Tibial nerve (tissue), 4 donors: ENCODE measurements around the gene GRK1. TPM values are rescaled to one million over a fixed set of nuclear protein-coding genes. Genes with fewer than 3 reads are reported as not detected.

ENCODE experiments used
- DNase-seq, 2 donors: peaks; one replicate each; pipeline ENCODE4 v3.0.0-alpha.2; 2019; ENCODE audit warnings: low spot score in 2 of 2
- H3K27ac ChIP-seq, 4 donors: fragments of 200-600 bp; sonication (generic) in 3 of 4; one replicate each; pipeline ENCODE4 v1.5.1; 2017 to 2019; ENCODE audit warnings: mild to moderate bottlenecking in 1 of 4
- H3K27me3 ChIP-seq, 2 donors: fragments of 200-600 bp; sonication (generic) in 1 of 2; one replicate each; pipeline versions ENCODE4 v1.5.1 to v1.6.0; 2017 to 2019
- H3K36me3 ChIP-seq, 3 donors: fragments of 200-600 bp; sonication (generic); one replicate each; pipeline ENCODE4 v1.5.1; 2018 to 2019
- H3K4me1 ChIP-seq, 4 donors: fragments of 200-600 bp; sonication (generic) in 3 of 4; one replicate each; pipeline ENCODE4 v1.5.1; 2017 to 2019
- H3K4me3 ChIP-seq, 4 donors: fragments of 200-600 bp; sonication (generic) in 3 of 4; one replicate each; pipeline ENCODE4 v1.5.1; 2017 to 2019; ENCODE audit warnings: mild to moderate bottlenecking in 1 of 4, moderate library complexity in 1 of 4
- H3K9me3 ChIP-seq, 4 donors: fragments of 200-600 bp; sonication (generic) in 3 of 4; one replicate each; pipeline ENCODE4 v1.5.1; 2017 to 2019
- EP300 ChIP-seq, 2 donors: sonication (generic); formaldehyde crosslinking; IDR thresholded peaks; one replicate each; pipeline ENCODE4 v1.6.1; 2017; ENCODE audit warnings: antibody characterized with exemption in 2 of 2, mild to moderate bottlenecking in 1 of 2
- POLR2A ChIP-seq, 2 donors: fragments of 450-650 bp; IDR thresholded peaks; one replicate each; pipeline ENCODE4 v1.6.1; 2017; ENCODE audit warnings: antibody characterized with exemption in 2 of 2, mild to moderate bottlenecking in 2 of 2, moderate library complexity in 2 of 2
- WGBS, 2 donors: methylation state at CpG; one replicate each; pipeline ENCODE4 v1.1.5; 2018; 5-methylcytosine and 5-hydroxymethylcytosine counted together
- total RNA-seq, 4 donors: library from RNA; depleted of rRNA; stranded (reverse); fragments of >200 nt; gene quantifications; one replicate each; pipeline ENCODE4 v1.1.0, GENCODE V29; 2016
- TF ChIP-seq, protein P1 (sequence below), 5 experiments: fragments of 200-600 bp in 3 of 5; fragments of 450-650 bp in 2 of 5; sonication (generic) in 3 of 5; IDR thresholded peaks; one replicate each; pipeline ENCODE4 v1.5.1; 2016 to 2019; ENCODE audit warnings: antibody characterized with exemption in 5 of 5, mild to moderate bottlenecking in 3 of 5, moderate library complexity in 2 of 5

Gene GRK1
- total RNA-seq, 4 donors from 2014 or later = not detected

DNA sequence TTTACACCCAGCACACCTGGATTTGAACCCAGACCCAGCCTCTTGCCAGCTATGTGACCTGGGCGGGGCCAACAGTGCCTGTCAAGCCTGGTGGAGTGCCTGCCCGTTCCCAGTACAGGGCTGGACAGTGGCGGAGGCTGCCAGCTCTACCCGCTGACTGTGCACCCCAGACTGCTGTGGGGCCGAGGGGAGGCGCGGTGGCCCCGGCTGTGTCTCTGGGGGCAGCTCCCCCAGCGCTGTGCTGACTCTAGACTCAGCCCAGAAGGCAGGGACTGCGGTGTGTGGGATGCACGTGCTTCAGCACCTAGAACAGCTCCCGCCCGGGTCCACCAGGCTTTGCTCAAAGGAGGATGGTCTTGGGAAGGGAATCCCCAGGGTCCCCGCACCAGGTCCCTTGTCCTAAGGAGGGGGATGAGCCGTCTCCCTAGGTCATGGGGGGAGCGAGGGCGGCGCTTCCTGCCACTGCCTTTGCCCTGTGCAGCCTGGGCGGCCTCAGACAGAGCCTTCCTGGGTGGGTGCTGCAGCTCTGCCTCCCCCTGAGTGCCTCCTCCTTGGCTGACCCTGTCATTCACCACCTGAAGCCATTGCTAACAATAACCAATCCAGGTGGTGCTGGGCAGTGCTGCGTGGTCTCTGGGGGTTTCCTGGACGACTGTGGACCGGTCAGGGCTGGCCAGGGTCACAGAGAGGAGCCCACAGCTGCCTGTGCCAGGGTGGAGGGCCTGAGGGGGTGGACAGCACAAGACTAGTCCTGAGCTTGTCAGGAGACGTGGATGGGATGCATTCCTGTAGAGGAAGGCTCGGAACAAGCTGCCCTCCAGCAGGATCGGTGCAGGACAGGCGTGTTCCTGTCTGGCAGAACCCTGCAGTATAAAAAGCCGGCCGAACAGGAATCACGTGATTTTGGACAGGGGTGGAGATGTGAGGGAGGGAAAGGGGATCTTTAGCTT lies 110.6 kb downstream of the GRK1 start:
- Histone ChIP-seq H3K9me3 (no peaks in the 10 kb centered on the region), H3K27me3 (peaks cover 0 to 31% of the 10 kb centered on the region in 2 donors), H3K27ac (no peak overlapping the region), H3K4me3 (no peak overlapping the region), H3K4me1 (no peaks in the 10 kb centered on the region), H3K36me3 (no peaks in the 10 kb centered on the region)
- WGBS, 2 donors = 46 to 47% methylated on average over 16 to 25 of the region's 29 CpGs
- TF ChIP-seq POLR2A (IDR thresholded peaks at IDR 0.05) = no peak
- no peak for TF ChIP-seq EP300 (IDR thresholded peaks at IDR 0.05)
- TF ChIP-seq, protein P1, sequence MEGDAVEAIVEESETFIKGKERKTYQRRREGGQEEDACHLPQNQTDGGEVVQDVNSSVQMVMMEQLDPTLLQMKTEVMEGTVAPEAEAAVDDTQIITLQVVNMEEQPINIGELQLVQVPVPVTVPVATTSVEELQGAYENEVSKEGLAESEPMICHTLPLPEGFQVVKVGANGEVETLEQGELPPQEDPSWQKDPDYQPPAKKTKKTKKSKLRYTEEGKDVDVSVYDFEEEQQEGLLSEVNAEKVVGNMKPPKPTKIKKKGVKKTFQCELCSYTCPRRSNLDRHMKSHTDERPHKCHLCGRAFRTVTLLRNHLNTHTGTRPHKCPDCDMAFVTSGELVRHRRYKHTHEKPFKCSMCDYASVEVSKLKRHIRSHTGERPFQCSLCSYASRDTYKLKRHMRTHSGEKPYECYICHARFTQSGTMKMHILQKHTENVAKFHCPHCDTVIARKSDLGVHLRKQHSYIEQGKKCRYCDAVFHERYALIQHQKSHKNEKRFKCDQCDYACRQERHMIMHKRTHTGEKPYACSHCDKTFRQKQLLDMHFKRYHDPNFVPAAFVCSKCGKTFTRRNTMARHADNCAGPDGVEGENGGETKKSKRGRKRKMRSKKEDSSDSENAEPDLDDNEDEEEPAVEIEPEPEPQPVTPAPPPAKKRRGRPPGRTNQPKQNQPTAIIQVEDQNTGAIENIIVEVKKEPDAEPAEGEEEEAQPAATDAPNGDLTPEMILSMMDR (IDR thresholded peaks at IDR 0.05) = no peak
- DNase-seq = no peak

DNA sequence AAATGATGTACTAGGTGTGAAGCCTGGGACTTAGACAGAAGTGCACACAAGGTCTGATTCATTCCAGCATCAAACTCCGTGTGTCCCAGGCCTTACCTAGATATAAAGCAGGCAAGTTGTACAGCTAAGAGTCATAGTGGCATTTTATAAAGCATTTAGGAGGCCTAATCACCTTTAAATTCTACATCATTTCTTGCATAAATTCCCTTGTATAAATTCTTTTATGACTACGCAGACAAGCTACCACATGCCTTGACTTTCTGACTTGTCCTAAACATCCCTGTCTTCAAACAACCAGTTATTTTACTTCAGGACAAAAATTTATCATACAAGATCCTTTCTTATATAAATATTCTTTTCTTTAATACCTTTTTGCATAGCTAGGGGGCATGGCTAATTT lies 114.6 kb downstream of the GRK1 start:
- WGBS, 2 donors = 75 to 80% methylated on average over 2 of the region's 2 CpGs
- H3K27ac ChIP-seq = no peak overlapping the region
- no peak for DNase-seq

DNA sequence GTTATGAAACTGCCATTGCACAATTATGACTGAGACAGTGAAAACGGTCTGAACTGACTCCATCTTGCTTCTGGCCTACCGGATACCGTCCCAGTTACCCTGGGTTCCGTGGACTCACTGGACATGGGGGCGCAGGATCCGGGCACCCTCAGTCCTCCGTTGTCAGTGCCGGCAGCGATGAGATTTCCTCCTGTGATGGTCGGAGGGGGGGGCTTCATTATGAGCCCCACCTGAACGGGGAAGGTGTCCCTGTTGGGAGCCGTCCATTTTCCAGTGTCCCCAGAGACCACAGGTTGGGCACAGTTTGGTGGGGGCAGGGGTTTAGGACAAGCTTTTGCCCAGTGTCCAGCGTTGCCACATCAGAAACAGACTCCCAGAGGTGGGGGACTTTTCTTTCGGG lies 115.5 kb downstream of the GRK1 start:
- TF ChIP-seq POLR2A (IDR thresholded peaks at IDR 0.05) (no peak), EP300 (IDR thresholded peaks at IDR 0.05) (no peak)
- TF ChIP-seq, protein P1 (IDR thresholded peaks at IDR 0.05) = no peak
- H3K36me3 ChIP-seq = no peaks in the 10 kb centered on the region
- no peak overlapping the region for H3K4me3 ChIP-seq
- no peak overlapping the region for H3K27ac ChIP-seq
- H3K9me3 ChIP-seq = no peaks in the 10 kb centered on the region
- H3K4me1 ChIP-seq = no peaks in the 10 kb centered on the region
- no peak for DNase-seq
- peaks cover 0 to 6% of the 10 kb centered on the region in 2 donors for H3K27me3 ChIP-seq
- 72 to 79% methylated on average over 13 to 14 of the region's 14 CpGs for WGBS, 2 donors

More for the DNA sequence above, 114.6 kb downstream of the GRK1 start:
- Histone ChIP-seq H3K27me3 (peaks cover 0 to 13% of the 10 kb centered on the region in 2 donors), H3K4me1 (no peaks in the 10 kb centered on the region), H3K4me3 (no peak overlapping the region), H3K9me3 (no peaks in the 10 kb centered on the region), H3K36me3 (no peaks in the 10 kb centered on the region)
- no peak for TF ChIP-seq EP300 (IDR thresholded peaks at IDR 0.05)
- no peak for TF ChIP-seq POLR2A (IDR thresholded peaks at IDR 0.05)
- TF ChIP-seq, protein P1 (IDR thresholded peaks at IDR 0.05) = no peak

DNA sequence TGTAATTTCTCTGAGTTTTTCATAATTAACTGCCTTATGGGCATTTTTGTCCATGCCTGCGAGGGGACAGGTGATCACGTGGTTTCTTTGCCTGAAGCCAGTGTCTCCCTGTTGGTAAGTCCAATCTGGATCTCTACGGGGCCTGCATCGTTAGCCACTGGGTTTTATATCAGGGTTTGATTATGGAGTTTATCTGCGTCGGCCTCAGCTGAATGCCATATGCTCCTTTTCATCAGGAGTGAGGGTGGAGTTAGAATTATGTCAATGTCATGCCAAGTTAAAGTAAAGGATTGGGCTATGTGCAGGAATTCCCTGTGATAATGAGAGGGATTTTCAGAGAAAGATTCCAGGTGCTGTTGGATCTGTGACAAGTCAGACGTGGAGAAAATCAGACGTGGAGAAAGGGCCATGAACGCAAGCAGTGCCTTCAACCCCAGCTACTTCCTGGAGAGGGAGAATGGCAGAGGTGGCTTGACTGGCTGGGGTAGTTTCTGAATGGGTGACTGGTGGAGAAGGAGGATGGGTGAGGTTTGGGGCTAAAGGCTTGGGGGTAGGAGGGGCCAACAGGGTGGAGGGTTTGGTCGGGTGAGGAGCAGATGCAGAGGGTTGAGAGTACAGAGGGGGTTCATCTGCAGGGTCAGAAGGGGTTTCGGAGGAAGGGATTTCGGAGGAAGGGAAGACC lies 116.3 kb downstream of the GRK1 start:
- TF ChIP-seq POLR2A (IDR thresholded peaks at IDR 0.05) = no peak
- TF ChIP-seq EP300 (IDR thresholded peaks at IDR 0.05) = no peak
- no peaks in the 10 kb centered on the region for H3K9me3 ChIP-seq
- H3K27ac ChIP-seq = no peak overlapping the region
- H3K36me3 ChIP-seq = no peaks in the 10 kb centered on the region
- H3K4me1 ChIP-seq = no peaks in the 10 kb centered on the region
- no peak overlapping the region for H3K4me3 ChIP-seq
- no peak for DNase-seq
- 80 to 87% methylated on average over 12 of the region's 12 CpGs for WGBS, 2 donors
- H3K27me3 ChIP-seq = no peaks in the 10 kb centered on the region

DNA sequence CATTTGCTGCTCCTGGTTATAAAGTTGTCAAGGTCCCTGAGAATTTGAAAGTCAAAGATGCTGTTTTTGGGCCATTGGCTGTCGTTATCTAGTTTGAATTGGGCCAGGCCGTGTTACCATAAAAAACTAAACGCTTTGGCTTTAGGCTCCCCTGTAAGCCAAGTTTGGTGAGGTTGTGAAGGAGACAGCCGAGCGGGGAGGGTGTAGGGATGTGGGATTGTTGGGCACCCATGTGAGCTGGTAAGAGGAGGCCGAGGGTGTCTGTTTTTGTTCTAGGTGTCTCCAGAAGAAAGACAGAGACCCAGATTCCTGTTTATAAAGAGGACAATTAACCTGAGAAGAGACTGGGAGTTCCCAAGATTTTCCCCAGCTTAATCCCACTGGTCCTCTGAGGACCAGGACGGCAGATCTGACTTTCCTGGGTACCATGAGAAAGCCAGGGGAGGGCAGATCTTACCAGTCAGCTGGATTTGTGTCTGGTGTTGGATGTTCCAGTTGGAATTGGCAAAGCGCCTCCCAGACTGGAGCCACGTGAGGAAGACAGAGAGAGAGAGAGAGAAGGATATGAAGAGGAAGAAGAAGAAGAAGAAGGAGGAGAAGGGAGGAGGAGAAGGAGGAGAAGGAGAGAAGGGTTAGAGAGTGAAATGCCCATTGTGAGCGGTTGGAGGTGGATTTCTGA lies 117.1 kb downstream of the GRK1 start:
- Histone ChIP-seq H3K36me3 (no peaks in the 10 kb centered on the region), H3K27ac (no peak overlapping the region), H3K9me3 (no peaks in the 10 kb centered on the region), H3K4me3 (no peak overlapping the region), H3K27me3 (no peaks in the 10 kb centered on the region), H3K4me1 (no peaks in the 10 kb centered on the region)
- WGBS, 2 donors = 76 to 87% methylated on average over 10 of the region's 10 CpGs
- no peak for DNase-seq
- no peak for TF ChIP-seq POLR2A (IDR thresholded peaks at IDR 0.05)
- TF ChIP-seq, protein P1 (IDR thresholded peaks at IDR 0.05) = no peak
